Measurements from ENCODE around the gene LRRC8B. TPM values are rescaled to one million over a fixed set of nuclear protein-coding genes. Genes with fewer than 3 reads are reported as not detected.
A peak's percentile ranks its signal among the peaks of the same experiment; 100 is the strongest.

The LRRC8B gene
- total and polyA plus RNA-seq, 2 of the 8 experiments (the other 6 are each of a cell fraction or from before 2014, with no cell fraction given): 18.4 to 29.2 TPM

GRCh38 chr1:89552471-89553081 lies 27.9 kb downstream of the LRRC8B start:
- Histone ChIP-seq H3K23me2 (ENCODE audit: low read depth, low read length) (no peaks in the 10 kb centered on the region), H3K4me2 (ENCODE audit: insufficient read depth in 1 of 2, low read depth in 2 of 2, low read length in 2 of 2) (no peak overlapping the region), H3K27ac (ENCODE audit: low read depth, low read length) (no peak overlapping the region), H3K23ac (ENCODE audit: insufficient read length) (no peak overlapping the region), H3K79me2 (ENCODE audit: control insufficient read depth in 1 of 2, insufficient read depth in 2 of 2, low read length in 2 of 2) (peaks cover 0 to 18% of the 10 kb centered on the region in 2 experiments; a peak in 1 of 4 replicates), H3K4me1 (replicated peaks in 1 of 4; ENCODE audit: control insufficient read depth in 3 of 4, insufficient read depth in 4 of 4, low read length in 3 of 4) (peaks cover 0 to 3% (median 0%) of the 10 kb centered on the region in 4 experiments; a peak in 1 of 7 replicates), H3K36me3 (ENCODE audit: control insufficient read depth in 2 of 4, insufficient read depth in 4 of 4, low read length in 3 of 4) (no peaks in the 10 kb centered on the region), H2AFZ (ENCODE audit: low read length) (no peak overlapping the region), H2BK120ac (replicated peaks; ENCODE audit: low read depth, low read length) (no peak overlapping the region), H2BK15ac (ENCODE audit: low read length) (no peak overlapping the region), H3K14ac (ENCODE audit: insufficient read length) (no peak overlapping the region), H3K4ac (replicated peaks; ENCODE audit: insufficient read length, low read depth, low read length) (no peak overlapping the region), H4K5ac (ENCODE audit: insufficient read length, low read depth, low read length) (no peak overlapping the region), H4K20me1 (replicated peaks in 1 of 2; ENCODE audit: control insufficient read depth in 1 of 2, insufficient read depth in 2 of 2, low read length in 2 of 2) (peaks cover 0 to 1% of the 10 kb centered on the region in 2 experiments), H4K8ac (ENCODE audit: extremely low read depth, insufficient read depth, low read length) (no peak overlapping the region), H3K79me1 (ENCODE audit: low read depth, low read length) (no peaks in the 10 kb centered on the region), H2AK5ac (ENCODE audit: low read depth, low read length) (no peak overlapping the region), H3K9ac (replicated peaks in 1 of 4; ENCODE audit: extremely low read depth in 1 of 4, low read depth in 3 of 4, low read length in 3 of 4) (no peak overlapping the region), H3K4me3 (ENCODE audit: extremely low read depth in 1 of 4, insufficient read depth in 2 of 4, low read depth in 3 of 4, low read length in 4 of 4) (no peak overlapping the region), H2BK12ac (ENCODE audit: low read depth, low read length) (no peak overlapping the region), H2BK5ac (ENCODE audit: low read depth, low read length) (no peak overlapping the region), H3K18ac (ENCODE audit: extremely low read depth, low read length) (no peak overlapping the region), H4K91ac (replicated peaks; ENCODE audit: insufficient read length, low read length) (no peak overlapping the region), H3K27me3 (replicated peaks in 1 of 4; ENCODE audit: control insufficient read depth in 3 of 4, extremely low read depth in 1 of 4, insufficient read depth in 3 of 4, low read length in 3 of 4) (no peaks in the 10 kb centered on the region), H3K9me3 (ENCODE audit: insufficient read depth in 2 of 2, low read depth in 1 of 2, low read length in 1 of 2) (no peaks in the 10 kb centered on the region), H3K56ac (replicated peaks; ENCODE audit: insufficient read length, low read depth, low read length) (no peak overlapping the region), H2BK20ac (ENCODE audit: low read length) (no peak overlapping the region)
- ChIA-PET CTCF (ENCODE audit: partially characterized antibody) (interaction anchor here (1.3 to 2.9 kb wide), 2 partner anchors 13 to 70 kb away, joined by 4 to 16 read pairs; no protein-coding TSS in a partner anchor), POLR2A (ENCODE audit: partially characterized antibody) (no interaction called here)
- peak; percentile 55 for FAIRE-seq
- no peak for TF ChIP-seq TAF1 (IDR thresholded peaks at IDR 0.05; ENCODE audit: low read depth, low read length)
- TF ChIP-seq CEBPB (IDR thresholded peaks at IDR 0.05; ENCODE audit: low read depth, low read length): 0 out of 2 replicates have a peak, but pooled peaks have one; percentile 24
- 68% methylated on average over 2 of the region's 2 CpGs; no CpG with 5 or more reads in 1 of the 2 experiments for WGBS, 2 experiments (ENCODE audit: extremely low coverage in 1 of 2, insufficient coverage in 1 of 2, insufficient read length in 1 of 2, insufficient replicate concordance in 2 of 2, low coverage in 1 of 2, low lambda C conversion rate in 2 of 2, missing lambda C conversion rate in 1 of 2)
- DNase-seq (ENCODE audit: low read depth in 1 of 2, low spot score in 2 of 2): no peak

Data from H1 (cell line).